Ascending aorta (tissue), 2 donors: Measurements from ENCODE around the gene FAM151A. TPM values are rescaled to one million over a fixed set of nuclear protein-coding genes. Genes with fewer than 3 reads are reported as not detected.

ENCODE experiments used
- DNase-seq, 2 donors: peaks; one replicate each; pipeline ENCODE4 v3.0.0-alpha.2; 2019; ENCODE audit warnings: low spot score in 2 of 2
- H3K27ac ChIP-seq, 2 donors: fragments of 200-600 bp; sonication (generic); one replicate each; pipeline ENCODE4 v1.5.1; 2016 to 2017; ENCODE audit warnings: mild to moderate bottlenecking in 1 of 2
- H3K27me3 ChIP-seq: fragments of 200-600 bp; sonication (generic); one replicate; pipeline ENCODE4 v1.5.1; 2017
- H3K36me3 ChIP-seq, 2 donors: fragments of 200-600 bp; sonication (generic); one replicate each; pipeline ENCODE4 v1.5.1; 2016
- H3K4me1 ChIP-seq, 2 donors: fragments of 200-600 bp; sonication (generic); one replicate each; pipeline ENCODE4 v1.5.1; 2016 to 2017; ENCODE audit warnings: mild to moderate bottlenecking in 1 of 2
- H3K4me3 ChIP-seq, 2 donors: fragments of 200-600 bp; sonication (generic); one replicate each; pipeline ENCODE4 v1.5.1; 2016 to 2017; ENCODE audit warnings: mild to moderate bottlenecking in 1 of 2
- H3K9me3 ChIP-seq, 2 donors: fragments of 200-600 bp; sonication (generic); one replicate each; pipeline ENCODE4 v1.5.1; 2016
- CTCF ChIP-seq, 3 experiments: fragments of 200-600 bp in 2 of 3; fragments of 450-650 bp in 1 of 3; sonication (generic) in 2 of 3; IDR thresholded peaks; one replicate each; pipeline ENCODE4 v1.5.1; 2016 to 2019; ENCODE audit warnings: antibody characterized with exemption in 3 of 3, mild to moderate bottlenecking in 1 of 3, moderate library complexity in 1 of 3
- intact Hi-C: fragments of 100-400 bp; cut with DNase I; formaldehyde crosslinking; loops from one replicate; pipeline ENCODE4 v1.15.1; 2023
- total RNA-seq: library from RNA; depleted of rRNA; stranded (reverse); fragments of >200 nt; gene quantifications from one replicate; pipeline ENCODE4 v1.1.0, GENCODE V29; 2016

The FAM151A gene
- total RNA-seq, 1 donor from 2014 or later: not detected

DNA sequence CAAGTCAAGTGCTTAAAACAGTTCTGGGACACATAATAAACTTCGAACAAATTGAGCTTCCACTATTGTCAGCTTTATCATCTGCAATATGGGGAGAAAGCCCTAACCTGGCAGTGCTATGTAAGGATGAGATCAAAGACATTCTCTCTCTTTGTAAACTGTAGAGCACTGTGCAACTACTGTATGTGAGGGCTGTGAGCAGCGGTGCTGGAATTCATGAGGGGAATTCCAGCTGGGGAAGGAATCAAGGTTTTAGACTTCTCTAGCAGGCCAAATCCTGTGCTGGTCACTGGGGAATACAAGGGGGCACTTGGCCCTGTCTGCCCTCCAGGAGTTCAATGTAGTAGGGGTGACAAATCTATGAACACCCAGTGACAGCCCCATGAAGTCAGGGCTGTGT, 9.3 kb downstream of the FAM151A start:
- no peaks in the 10 kb centered on the region for H3K9me3 ChIP-seq
- intact Hi-C loops: no loop called here
- peak in 1 of 2 donors; percentile 22 for DNase-seq
- no peaks in the 10 kb centered on the region for H3K27me3 ChIP-seq
- no peaks in the 10 kb centered on the region for H3K36me3 ChIP-seq
- no peak for TF ChIP-seq CTCF (IDR thresholded peaks at IDR 0.05)
- H3K4me3 ChIP-seq: no peak overlapping the region
- H3K27ac ChIP-seq: no peak overlapping the region
- H3K4me1 ChIP-seq: peaks cover 0 to 4% of the 10 kb centered on the region in 2 donors

DNA sequence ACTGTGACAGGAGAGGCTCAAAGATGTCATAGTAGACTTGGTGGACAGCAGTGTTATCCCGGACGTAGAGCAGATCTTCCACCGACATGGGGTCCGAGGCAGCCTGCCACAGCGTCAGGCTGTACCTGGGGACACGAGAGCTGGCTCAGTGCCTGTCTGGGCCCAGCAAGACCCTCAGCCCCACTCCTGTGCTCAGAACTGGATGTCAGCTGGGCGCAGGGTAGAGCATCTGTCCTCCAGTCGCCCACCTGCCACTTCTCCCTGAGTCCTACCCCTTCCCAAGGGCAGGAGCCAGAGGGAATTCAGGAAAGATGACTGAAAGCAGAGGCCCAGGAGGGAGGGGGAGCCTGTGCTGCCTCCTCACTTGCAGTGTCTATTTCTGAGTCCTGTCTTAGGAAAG, 11.7 kb downstream of the FAM151A start:
- H3K36me3 ChIP-seq: peaks cover 0 to 8% of the 10 kb centered on the region in 2 donors

GRCh38 chr1:54610601-54611580, 12.4 kb downstream of the FAM151A start:
- Histone ChIP-seq H3K27ac (no peak overlapping the region), H3K27me3 (no peaks in the 10 kb centered on the region), H3K36me3 (peaks cover 0 to 11% of the 10 kb centered on the region in 2 donors), H3K9me3 (no peaks in the 10 kb centered on the region), H3K4me1 (peaks cover 0 to 5% of the 10 kb centered on the region in 2 donors), H3K4me3 (no peak overlapping the region)
- DNase-seq: peak in 1 of 2 donors; percentile 52
- intact Hi-C loops: no loop called here
- TF ChIP-seq CTCF (IDR thresholded peaks at IDR 0.05): no peak

More for the DNA sequence above, 11.7 kb downstream of the FAM151A start:
- Histone ChIP-seq H3K4me1 (peaks cover 0 to 5% of the 10 kb centered on the region in 2 donors), H3K27me3 (no peaks in the 10 kb centered on the region), H3K4me3 (no peak overlapping the region), H3K27ac (no peak overlapping the region), H3K9me3 (no peaks in the 10 kb centered on the region)
- peak in 1 of 2 donors; percentile 49 for DNase-seq
- intact Hi-C loops: no loop called here
- no peak for TF ChIP-seq CTCF (IDR thresholded peaks at IDR 0.05)

DNA sequence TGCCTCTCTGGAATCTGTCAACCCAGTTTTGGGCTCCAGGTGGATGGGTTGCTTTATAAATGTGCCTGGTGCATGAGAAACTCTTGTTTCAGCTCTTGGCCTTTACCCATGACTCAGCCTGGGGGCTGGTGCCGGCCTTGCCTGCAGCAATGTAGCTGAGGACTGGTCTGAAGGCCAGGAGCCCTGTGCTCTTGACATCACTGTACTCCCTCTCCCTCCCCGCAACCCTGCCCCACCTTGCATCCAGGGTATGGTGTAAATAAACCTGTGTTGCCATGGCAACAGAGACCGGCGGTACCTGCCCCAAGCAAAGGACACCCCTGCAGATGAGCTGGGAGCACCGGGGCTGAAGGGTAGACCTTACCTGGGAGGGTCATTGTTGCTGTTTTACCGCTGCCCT, 13.3 kb downstream of the FAM151A start:
- Histone ChIP-seq H3K4me3 (no peak overlapping the region), H3K9me3 (no peaks in the 10 kb centered on the region), H3K36me3 (peaks cover 1 to 14% of the 10 kb centered on the region in 2 donors), H3K27ac (peak overlapping the region in 1 of 2 donors; percentile 2), H3K27me3 (no peaks in the 10 kb centered on the region), H3K4me1 (peaks cover 0 to 5% of the 10 kb centered on the region in 2 donors)
- intact Hi-C loops: no loop called here
- peak in 1 of 2 donors; percentile 47 for DNase-seq
- TF ChIP-seq CTCF (IDR thresholded peaks at IDR 0.05): no peak

DNA sequence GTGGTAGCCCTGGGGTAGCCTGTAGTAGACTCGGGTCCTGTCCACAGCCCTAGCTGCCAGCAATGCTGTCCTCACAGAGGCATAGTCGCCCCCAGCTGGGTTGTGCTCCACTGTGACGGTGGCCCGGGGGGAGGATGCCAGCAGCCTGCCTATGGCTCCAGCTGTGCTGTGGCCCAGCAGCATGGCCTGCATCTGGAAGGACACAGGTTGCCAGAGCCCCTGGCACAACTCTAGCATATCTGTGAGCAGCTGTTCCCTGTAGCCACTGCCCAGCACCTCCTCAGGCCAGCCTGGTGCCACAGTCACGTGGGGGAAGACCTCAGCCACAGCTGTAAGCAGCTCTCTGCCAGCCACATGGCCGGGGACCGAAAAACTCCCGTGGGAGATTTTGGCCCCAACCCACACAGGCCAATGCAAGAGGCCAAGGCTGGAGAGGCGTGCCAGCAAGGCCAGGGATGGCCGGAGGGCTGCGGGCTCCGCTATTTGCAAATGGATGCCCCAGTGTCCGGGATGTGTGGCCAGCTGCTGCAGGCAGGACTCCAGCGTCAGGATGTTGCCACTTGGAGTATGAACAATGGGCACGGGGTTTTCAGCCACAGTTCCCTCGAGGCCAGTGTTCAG, 13.9 kb downstream of the FAM151A start:
- Histone ChIP-seq H3K27me3 (no peaks in the 10 kb centered on the region), H3K27ac (peak overlapping the region; percentile 2 to 21), H3K4me1 (peaks cover 0 to 5% of the 10 kb centered on the region in 2 donors), H3K4me3 (no peak overlapping the region), H3K36me3 (peaks cover 7 to 21% of the 10 kb centered on the region in 2 donors), H3K9me3 (no peaks in the 10 kb centered on the region)
- intact Hi-C loops: no loop called here
- TF ChIP-seq CTCF (IDR thresholded peaks at IDR 0.05): no peak
- peak in 1 of 2 donors; percentile 61 for DNase-seq
